NCI-H2029 treated with DMSO at 0.1 percent for 48 hours (cell line): ENCODE data around the gene IL7R.

Experiments
- DNase-seq: peaks from one replicate; lab custom pipeline; 2025; lab: John Stamatoyannopoulos, UW

Gene IL7R

GRCh38 chr5:35904443-35905132 is 47.9 kb downstream of the IL7R start:
- DNase-seq: no peak

- no peak for DNase-seq
These were observed 51.5 kb downstream of the IL7R start for GRCh38 chr5:35908228-35908627.

DNA sequence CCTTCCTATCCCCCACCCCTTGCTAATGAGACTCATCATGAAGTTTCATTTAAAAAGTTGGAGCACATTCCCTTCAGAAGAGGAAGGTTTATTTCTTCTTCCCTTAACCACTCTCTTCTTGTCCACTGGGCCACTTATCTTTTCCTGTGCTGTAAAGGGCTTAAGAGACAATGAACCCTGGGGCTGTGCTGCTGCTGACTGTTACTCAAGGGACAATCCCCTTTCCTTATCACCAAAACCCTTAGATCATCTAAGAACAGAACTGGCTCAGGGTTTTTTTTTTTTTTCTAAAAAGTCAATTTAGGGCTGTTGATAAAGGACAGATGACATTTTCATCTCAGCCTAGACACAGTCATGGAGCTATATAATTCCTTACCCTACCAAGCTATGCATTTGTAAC is 52.1 kb downstream of the IL7R start:
- no peak for DNase-seq

GRCh38 chr5:35919191-35919590 is 62.5 kb downstream of the IL7R start:
- no peak for DNase-seq

- no peak for DNase-seq
These were observed 64.2 kb downstream of the IL7R start for GRCh38 chr5:35920890-35921289.

DNA sequence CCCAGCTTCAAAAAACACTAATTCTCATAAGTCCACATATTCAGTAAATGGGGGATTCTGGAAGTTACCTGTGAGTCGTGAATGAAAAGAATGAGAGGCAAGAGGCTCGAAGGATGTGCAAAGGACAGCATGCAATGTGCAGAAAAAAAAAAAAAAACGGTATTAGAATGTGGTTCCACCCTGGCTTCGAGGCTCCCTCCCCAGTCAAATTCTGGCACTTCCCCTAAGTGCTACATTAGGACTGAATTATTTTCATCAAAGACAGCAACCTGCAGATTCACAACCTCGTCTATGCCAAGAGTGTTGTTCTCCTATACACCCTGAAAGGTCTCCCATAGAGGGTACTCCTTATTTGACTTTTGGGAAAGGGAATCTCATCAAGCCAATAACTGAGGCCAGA is 65.2 kb downstream of the IL7R start:
- no peak for DNase-seq

DNA sequence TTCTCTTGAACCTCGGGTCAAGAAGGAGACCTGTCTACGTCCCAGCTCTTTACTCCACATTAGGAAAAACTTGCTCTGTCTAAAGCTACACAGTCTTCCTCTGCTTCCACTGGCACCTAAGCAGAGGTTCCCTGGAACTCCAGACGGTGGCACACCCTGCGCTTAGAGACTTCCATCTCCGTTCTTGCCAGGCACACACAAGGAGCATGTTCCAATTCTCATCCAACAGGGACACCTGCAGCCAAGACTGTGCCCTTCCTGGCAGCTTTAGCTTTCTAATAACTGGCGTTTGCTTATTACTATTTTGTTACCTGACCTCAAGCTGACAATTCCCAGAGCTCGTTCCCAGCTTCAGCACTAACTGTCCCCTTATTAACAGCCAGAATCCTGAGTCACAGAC is 65.8 kb downstream of the IL7R start:
- DNase-seq: no peak

GRCh38 chr5:35924122-35924949 is 67.6 kb downstream of the IL7R start:
- no peak for DNase-seq

DNA sequence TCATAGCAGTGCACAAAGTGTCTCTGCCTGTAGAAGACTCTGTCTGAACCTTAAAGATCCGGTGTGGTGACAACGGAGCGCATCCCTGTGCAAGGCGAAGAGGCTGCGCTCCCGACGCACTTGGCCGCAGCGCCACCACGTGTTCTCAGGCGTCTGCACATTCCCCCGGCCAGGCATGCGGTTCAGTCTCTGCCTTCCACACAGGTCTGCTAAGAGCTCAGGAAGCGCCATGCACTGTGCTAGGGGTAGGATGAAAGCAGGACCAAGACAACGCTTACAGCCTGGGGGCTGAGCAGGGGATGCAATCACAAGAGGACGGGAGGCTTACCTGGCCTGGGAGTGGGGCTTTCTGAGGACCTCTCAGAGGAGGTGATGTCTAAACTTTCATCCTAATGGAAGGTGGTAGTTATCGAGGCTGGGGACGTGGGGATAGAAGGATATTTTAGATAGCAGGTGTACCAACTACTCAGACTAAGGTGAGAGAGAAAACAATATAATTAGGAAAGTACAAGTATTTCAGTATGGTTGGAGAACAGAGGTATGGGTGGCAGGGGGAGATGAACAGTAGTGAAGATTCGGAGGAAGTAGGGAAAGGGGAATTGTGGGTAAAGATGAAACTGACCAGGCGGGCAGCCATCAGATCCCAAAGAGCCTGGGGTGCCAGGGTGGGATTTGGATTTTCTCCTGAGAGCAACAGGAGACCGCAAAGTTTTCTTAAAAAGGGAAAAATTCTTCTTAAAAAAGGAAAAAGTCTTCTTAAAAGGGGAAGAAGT is 68.4 kb downstream of the IL7R start:
- DNase-seq: no peak

DNA sequence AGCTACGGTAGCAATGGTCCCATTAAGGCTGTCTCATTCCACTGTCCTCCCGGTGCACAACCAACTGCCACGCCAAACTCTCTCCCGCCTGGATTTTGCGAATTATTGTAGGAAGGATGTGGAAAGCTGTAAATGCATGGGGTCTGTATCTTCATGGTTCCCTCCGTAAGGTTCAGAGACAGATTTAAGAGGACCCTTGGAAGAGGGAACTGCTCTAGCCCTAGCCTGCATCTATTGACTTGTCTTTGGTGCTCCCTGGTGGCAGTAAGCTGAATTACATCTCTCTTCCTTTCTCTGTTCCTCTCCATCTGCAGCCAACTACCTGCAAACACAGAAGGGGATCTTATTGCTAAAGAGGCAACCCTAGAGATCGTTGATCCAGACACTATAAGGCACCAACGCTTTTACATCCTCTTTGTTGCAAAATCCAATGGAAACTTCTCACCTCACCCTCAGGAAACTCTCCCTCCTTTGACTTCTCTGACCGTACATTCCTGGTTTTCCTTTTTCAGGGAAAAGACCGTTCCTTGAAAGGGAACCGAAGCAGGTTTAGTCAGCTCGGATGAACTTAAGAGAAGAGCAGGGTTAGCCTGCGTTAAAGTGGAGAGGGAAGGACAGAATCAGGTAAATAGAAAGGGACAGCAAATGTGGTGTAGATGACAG is 69.8 kb downstream of the IL7R start:
- peak; percentile 58 for DNase-seq
